AG09309 (cell line): ENCODE results near the gene GRIN1.

Experiments used
- DNase-seq: peaks from one replicate; pipeline ENCODE4 v3.0.0-alpha.2; 2010; ENCODE audit warnings: low read depth
- H3K4me3 ChIP-seq: 2 replicates; pipeline ENCODE4 v1.5.1; 2011; ENCODE audit warnings: mild to moderate bottlenecking, low read depth, low read length, moderate library complexity; ENCODE audit not compliant: control insufficient read depth
- TF ChIP-seq, protein P1 (sequence below): IDR thresholded peaks from 2 replicates; pipeline ENCODE4 v1.5.1; 2011; ENCODE audit warnings: mild to moderate bottlenecking, low read depth, low read length, inconsistent platforms; ENCODE audit not compliant: insufficient read depth, control insufficient read depth; ENCODE audit errors: missing control alignments

The GRIN1 gene

DNA sequence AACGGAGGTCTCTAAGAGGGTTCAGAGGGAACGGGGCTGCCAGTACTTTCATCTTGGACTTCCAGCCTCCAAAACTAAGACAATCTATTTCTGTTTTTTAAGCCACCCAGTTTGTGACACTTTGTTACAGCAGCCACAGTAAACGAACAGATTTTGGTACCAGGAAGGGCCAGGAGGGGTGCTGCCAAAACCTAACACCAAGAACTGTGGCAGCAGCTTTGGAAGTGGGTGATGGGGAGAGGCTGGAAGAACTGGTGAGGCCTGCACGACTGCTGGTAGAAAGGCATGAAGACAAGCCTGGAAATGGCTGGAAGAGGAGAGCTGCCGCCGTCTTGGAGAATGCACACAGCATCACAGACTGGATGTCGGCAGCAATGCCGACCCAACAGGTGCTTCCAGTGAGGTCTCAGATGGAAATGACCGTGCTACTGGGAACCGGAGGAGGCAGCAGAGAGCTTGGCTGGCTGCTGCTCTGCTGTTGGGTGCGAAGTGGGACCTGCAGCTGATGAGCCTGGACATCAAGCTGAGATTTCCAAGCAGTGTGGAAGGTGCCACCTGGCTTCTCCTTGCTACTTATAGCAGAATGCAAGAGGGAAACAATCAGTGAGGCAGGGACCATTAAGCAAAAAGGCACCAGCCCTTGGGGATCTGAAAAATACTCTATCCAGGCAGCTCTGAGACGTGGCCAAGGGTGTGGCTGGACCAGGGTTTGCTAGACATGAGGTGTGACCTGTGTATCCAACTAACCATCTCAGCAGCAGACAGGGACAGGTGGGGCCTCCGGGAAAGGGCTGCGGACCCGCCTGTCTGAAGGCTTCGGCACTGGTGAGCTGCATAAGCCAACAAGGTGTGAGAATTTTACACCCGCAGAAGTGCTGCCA is 37.6 kb downstream of the GRIN1 start:
- TF ChIP-seq, protein P1, sequence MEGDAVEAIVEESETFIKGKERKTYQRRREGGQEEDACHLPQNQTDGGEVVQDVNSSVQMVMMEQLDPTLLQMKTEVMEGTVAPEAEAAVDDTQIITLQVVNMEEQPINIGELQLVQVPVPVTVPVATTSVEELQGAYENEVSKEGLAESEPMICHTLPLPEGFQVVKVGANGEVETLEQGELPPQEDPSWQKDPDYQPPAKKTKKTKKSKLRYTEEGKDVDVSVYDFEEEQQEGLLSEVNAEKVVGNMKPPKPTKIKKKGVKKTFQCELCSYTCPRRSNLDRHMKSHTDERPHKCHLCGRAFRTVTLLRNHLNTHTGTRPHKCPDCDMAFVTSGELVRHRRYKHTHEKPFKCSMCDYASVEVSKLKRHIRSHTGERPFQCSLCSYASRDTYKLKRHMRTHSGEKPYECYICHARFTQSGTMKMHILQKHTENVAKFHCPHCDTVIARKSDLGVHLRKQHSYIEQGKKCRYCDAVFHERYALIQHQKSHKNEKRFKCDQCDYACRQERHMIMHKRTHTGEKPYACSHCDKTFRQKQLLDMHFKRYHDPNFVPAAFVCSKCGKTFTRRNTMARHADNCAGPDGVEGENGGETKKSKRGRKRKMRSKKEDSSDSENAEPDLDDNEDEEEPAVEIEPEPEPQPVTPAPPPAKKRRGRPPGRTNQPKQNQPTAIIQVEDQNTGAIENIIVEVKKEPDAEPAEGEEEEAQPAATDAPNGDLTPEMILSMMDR: peak; percentile 77
- DNase-seq: no peak
- H3K4me3 ChIP-seq: no peak overlapping the region

GRCh38 chr9:137178201-137178938 is 39.4 kb downstream of the GRIN1 start:
- H3K4me3 ChIP-seq: no peak overlapping the region
- TF ChIP-seq, protein P1: no peak
- no peak for DNase-seq

DNA sequence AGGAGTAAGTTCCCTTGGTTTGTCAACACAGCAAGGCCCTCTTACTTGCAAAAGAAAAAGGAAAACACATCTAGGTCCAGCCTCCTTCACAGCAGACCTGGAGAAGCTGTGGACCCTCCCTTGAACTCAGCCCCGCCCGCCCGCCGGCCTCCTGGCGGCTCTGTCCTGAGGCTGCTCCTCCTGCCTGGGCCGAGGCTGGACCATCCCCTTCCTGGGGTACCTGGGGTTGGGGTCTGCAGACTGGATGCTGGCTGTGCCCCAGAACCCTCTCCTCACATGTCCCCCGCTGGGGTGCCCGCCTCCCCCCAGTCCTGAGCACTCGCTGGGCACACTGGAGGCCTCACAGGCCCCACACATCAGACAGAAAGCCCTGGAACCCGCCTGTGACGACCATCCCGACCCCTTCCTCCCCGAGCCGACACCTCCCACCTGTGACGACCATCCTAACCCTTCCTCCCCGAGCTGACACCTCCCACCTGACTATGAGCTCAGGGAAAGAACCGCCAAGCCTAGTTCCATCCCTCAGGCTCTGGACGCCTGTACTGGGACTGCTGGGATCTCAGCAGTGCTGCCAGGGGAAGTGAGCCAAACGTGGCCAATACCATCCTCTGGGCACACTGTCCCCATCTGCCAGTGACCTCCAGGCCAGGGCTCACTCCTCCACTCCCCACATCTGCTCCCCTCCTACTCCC is 40.1 kb downstream of the GRIN1 start:
- no peak for DNase-seq
- no peak overlapping the region for H3K4me3 ChIP-seq

DNA sequence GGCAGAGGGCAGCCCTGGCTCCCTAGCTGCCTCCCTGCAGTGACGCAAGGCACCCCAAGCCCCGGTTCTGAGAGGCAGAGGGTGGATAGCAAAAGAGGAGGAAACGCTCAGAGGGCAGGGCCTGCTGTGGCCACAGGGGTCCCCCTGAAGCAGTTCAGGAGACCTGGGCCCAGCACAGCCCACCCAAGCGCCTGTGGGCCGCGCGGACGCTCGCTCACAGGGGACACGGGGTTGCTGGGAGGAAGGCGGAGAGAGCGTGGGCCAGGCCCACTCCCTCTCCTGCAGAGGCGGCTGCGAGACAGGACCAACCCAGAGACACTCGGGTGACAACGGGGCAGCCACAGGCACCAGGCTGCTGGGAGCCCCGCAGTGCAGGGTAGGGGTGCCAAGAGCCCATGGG is 40.8 kb downstream of the GRIN1 start:
- H3K4me3 ChIP-seq: no peak overlapping the region
- DNase-seq: no peak
- TF ChIP-seq, protein P1: no peak

More for the DNA sequence above, 40.1 kb downstream of the GRIN1 start:
- TF ChIP-seq, protein P1: no peak

DNA sequence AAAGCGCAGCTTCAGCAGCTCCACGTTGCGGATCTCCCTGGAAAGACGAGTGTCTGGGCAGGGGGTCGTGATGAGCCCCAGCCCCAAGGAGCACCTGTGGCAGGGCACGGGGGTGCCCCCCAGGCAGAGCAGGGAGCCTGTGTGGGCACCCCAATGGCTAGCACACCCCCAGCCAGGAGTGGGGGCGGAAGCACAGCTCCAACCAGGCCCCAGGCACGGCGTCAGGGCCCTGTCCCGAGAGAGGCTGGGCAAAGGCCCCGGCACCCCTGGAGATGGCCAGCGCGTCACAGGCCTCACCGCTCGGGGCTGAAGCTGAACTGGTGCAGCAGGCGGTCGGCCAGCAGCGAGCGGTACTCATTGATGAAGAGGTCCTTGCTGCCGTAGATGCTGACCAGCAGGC is 41.5 kb downstream of the GRIN1 start:
- no peak overlapping the region for H3K4me3 ChIP-seq
- no peak for DNase-seq
- TF ChIP-seq, protein P1: no peak

- DNase-seq: no peak
- TF ChIP-seq, protein P1: no peak
- no peak overlapping the region for H3K4me3 ChIP-seq
Observed at GRCh38 chr9:137181680-137182079, 42.7 kb downstream of the GRIN1 start.
